Testis (tissue), 3 donors: Measurements from ENCODE around the gene ZFYVE28. TPM values are rescaled to one million over a fixed set of nuclear protein-coding genes. Genes with fewer than 3 reads are reported as not detected.

Experiments used
- DNase-seq: peaks from one replicate; pipeline ENCODE4 v3.0.0-alpha.2; 2019
- H3K27ac ChIP-seq, 2 donors: fragments of 200-600 bp; sonication (generic); one replicate each; pipeline ENCODE4 v1.5.1; 2019
- H3K27me3 ChIP-seq: fragments of 200-600 bp; sonication (generic); one replicate; pipeline ENCODE4 v1.5.1; 2019
- H3K36me3 ChIP-seq: fragments of 200-600 bp; sonication (generic); one replicate; pipeline ENCODE4 v1.5.1; 2017; ENCODE audit warnings: low read depth; ENCODE audit errors: missing control alignments
- H3K4me1 ChIP-seq: fragments of 200-600 bp; sonication (generic); one replicate; pipeline ENCODE4 v1.5.1; 2019
- H3K4me3 ChIP-seq, 2 donors: fragments of 200-600 bp; sonication (generic); one replicate each; pipeline ENCODE4 v1.5.1; 2017 to 2019
- H3K9me3 ChIP-seq: fragments of 200-600 bp; sonication (generic); one replicate; pipeline ENCODE4 v1.5.1; 2017
- POLR2A ChIP-seq: fragments of 450-650 bp; IDR thresholded peaks from one replicate; pipeline ENCODE4 v1.6.1; 2017; ENCODE audit warnings: antibody characterized with exemption, mild to moderate bottlenecking, moderate library complexity
- WGBS, 2 donors: methylation state at CpG; one replicate each; pipeline ENCODE4 v1.1.5; 2018; 5-methylcytosine and 5-hydroxymethylcytosine counted together
- intact Hi-C: fragments of 100-400 bp; cut with DNase I; formaldehyde crosslinking; loops from one replicate; pipeline ENCODE4 v1.15.1; 2023; ENCODE audit warnings: low total_unique reads
- polyA plus RNA-seq: library from polyadenylated mRNA; stranded (reverse); fragments of 350-450 nt; fragmentation: Illumina TruSeq; extraction: RNeasy Lipid Tissue Mini Kit (QIAGEN cat#74804); gene quantifications from one replicate; pipeline ENCODE4 v1.2.3, GENCODE V29; 2014; ENCODE audit warnings: low read depth, low replicate concordance; ENCODE audit not compliant: insufficient read depth
- total RNA-seq, 2 donors: library from RNA; depleted of rRNA; stranded (reverse); fragments of >200 nt; gene quantifications; one replicate each; pipeline ENCODE4 v1.2.3, GENCODE V29; 2016
- TF ChIP-seq, protein P1 (sequence below), 3 experiments: fragments of 450-650 bp in 2 of 3; fragments of 200-600 bp in 1 of 3; sonication (generic) in 1 of 3; IDR thresholded peaks; one replicate each; pipeline ENCODE4 v1.5.1; 2016 to 2019; ENCODE audit warnings: antibody characterized with exemption in 3 of 3, mild to moderate bottlenecking in 2 of 3, moderate library complexity in 1 of 3

ZFYVE28 gene
- total and polyA plus RNA-seq, 3 donors from 2014 or later, result 14.7 to 55.3 (median 40.5) TPM

DNA sequence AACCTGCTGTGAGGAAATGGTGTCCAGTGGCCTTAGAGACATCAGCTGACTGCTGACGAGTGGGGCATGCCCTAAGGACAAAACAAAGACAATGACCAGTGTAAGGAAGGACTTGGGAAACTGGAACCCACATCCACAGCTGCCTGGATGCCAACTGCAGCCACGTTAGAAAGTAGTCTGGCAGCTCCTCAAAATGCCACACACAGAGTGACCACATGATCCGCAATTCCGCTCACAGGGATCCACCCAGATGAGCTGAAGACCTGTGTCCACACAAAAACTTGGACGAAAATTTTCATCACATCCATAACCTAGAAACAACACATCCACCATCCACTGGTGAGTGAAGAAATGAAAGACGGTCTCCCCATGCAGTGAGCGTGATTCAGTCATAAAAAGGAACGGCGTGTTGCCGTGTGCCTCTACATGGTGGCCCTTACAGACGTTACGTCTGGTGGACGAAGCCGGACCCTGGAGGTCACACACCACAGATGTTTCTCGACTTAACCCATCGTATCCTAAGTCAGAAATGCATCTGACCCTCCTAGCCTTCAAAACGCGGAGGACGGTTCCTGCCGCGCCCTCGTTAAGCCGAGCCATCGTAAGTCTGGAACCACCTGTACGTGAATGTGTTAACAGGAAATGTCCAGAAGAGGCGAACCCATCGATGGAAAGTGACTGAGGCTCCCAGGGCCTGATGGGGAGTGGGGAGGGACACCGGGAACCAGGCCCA is 115.9 kb downstream of the ZFYVE28 start:
- Histone ChIP-seq H3K9me3 (no peaks in the 10 kb centered on the region), H3K27me3 (no peaks in the 10 kb centered on the region), H3K27ac (no peak overlapping the region), H3K4me3 (no peak overlapping the region), H3K4me1 (no peaks in the 10 kb centered on the region), H3K36me3 (no peaks in the 10 kb centered on the region)
- DNase-seq, result no peak
- intact Hi-C loops, result no loop called here
- TF ChIP-seq, protein P1, sequence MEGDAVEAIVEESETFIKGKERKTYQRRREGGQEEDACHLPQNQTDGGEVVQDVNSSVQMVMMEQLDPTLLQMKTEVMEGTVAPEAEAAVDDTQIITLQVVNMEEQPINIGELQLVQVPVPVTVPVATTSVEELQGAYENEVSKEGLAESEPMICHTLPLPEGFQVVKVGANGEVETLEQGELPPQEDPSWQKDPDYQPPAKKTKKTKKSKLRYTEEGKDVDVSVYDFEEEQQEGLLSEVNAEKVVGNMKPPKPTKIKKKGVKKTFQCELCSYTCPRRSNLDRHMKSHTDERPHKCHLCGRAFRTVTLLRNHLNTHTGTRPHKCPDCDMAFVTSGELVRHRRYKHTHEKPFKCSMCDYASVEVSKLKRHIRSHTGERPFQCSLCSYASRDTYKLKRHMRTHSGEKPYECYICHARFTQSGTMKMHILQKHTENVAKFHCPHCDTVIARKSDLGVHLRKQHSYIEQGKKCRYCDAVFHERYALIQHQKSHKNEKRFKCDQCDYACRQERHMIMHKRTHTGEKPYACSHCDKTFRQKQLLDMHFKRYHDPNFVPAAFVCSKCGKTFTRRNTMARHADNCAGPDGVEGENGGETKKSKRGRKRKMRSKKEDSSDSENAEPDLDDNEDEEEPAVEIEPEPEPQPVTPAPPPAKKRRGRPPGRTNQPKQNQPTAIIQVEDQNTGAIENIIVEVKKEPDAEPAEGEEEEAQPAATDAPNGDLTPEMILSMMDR (IDR thresholded peaks at IDR 0.05), result no peak
- TF ChIP-seq POLR2A, result no peak
- 90 to 95% methylated on average over 27 to 28 of the region's 28 CpGs for WGBS, 2 donors

DNA sequence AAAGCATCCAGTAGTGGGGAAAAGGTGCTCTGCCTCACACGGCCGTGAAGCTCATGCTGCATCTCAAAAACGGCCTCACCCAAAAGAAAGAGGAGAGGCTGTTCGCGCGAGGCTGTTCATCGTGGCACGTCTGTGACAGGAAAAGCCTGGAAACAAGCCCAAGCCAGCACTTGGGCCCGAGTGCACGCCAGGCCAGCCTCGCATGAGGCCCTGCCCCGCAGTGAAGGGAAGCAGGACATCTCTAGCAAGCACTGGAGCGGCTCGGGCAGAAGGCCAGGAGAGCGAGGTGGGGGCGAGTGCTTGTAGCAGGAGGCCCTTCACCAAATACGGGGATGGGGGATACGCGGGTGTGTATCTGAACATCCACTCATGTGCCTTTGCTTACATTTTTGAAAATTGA is 116.6 kb downstream of the ZFYVE28 start:
- no peak overlapping the region for H3K27ac ChIP-seq
- TF ChIP-seq POLR2A, result no peak
- TF ChIP-seq, protein P1 (IDR thresholded peaks at IDR 0.05), result no peak
- WGBS, 2 donors, result 90 to 94% methylated on average over 19 of the region's 19 CpGs
- DNase-seq, result no peak
- no peak overlapping the region for H3K4me3 ChIP-seq
- H3K9me3 ChIP-seq, result no peaks in the 10 kb centered on the region
- no peaks in the 10 kb centered on the region for H3K27me3 ChIP-seq
- no peaks in the 10 kb centered on the region for H3K4me1 ChIP-seq
- H3K36me3 ChIP-seq, result no peaks in the 10 kb centered on the region
- intact Hi-C loops, result no loop called here

DNA sequence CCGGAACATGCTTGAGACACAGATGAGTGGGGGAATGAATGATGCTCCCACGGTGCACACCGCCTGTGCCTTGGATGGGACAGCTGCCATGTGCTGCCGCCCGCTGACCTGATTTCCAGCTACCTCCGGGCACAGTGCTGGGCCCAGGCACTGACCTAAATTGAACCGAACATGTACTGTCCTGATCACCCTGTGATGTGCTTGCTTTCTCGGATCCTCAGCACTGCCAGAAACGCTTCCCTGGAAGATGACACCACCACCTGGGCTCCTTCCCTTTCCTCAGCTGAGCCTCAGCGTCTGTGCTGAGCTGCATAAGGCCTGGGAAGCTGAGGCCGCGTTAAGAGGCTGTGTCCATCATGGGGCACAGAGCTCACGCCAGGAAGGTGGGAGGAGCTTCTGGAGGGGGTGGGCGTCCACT is 117.2 kb downstream of the ZFYVE28 start:
- DNase-seq, result no peak
- intact Hi-C loops, result no loop called here
- H3K27ac ChIP-seq, result no peak overlapping the region
- no peaks in the 10 kb centered on the region for H3K27me3 ChIP-seq
- H3K36me3 ChIP-seq, result no peaks in the 10 kb centered on the region
- WGBS, 2 donors, result 89 to 96% methylated on average over 9 to 14 of the region's 14 CpGs
- no peaks in the 10 kb centered on the region for H3K9me3 ChIP-seq
- H3K4me3 ChIP-seq, result no peak overlapping the region
- TF ChIP-seq POLR2A, result no peak
- TF ChIP-seq, protein P1 (IDR thresholded peaks at IDR 0.05), result no peak
- H3K4me1 ChIP-seq, result no peaks in the 10 kb centered on the region

DNA sequence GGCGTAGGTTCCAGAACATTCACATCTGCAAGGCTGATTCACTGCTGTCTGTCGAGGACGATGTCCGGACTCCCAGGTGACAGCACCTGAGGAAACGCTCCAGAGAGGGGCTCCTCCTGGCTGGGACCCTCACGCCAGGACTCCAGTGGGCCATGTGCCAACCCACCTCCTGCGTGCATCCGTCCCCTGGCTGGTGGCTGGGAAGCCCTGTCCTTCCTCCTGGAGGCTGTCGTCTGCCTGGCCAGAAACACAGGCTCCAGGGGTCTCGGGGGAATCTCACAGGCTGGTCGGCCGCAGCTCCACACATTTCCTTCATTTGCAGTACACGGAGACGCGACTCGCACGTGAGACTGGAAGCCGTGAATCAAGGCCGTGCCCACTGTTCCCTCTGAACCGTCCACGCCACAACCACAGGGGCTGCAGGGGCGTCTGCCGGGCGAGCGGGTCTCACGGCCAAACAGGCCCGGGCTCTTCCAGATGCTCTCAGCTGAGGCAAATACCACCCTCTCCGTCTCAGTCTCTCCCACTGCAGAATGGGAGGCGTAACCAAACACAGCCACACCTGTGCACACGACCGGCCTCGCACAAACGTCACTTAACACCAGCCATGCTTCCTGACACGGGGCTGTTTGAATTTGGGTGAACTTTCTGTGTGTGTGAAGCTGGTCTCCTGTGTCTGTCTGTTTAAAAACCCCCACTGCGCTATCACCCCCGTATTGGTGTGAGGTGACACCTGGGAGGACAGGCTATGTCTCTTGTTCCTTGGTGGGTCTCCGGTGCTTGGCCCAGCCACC is 117.8 kb downstream of the ZFYVE28 start:
- Histone ChIP-seq H3K4me3 (no peak overlapping the region), H3K4me1 (no peaks in the 10 kb centered on the region), H3K9me3 (no peaks in the 10 kb centered on the region), H3K36me3 (no peaks in the 10 kb centered on the region), H3K27ac (no peak overlapping the region), H3K27me3 (no peaks in the 10 kb centered on the region)
- TF ChIP-seq POLR2A, result no peak
- TF ChIP-seq, protein P1 (IDR thresholded peaks at IDR 0.05), result no peak
- 92% methylated on average over 31 to 37 of the region's 37 CpGs for WGBS, 2 donors
- DNase-seq, result no peak
- intact Hi-C loops, result no loop called here
